Measurements from ENCODE around the gene KDM4E. TPM values are rescaled to one million over a fixed set of nuclear protein-coding genes. Genes with fewer than 3 reads are reported as not detected.

KDM4E gene
- total and polyA plus RNA-seq, 2 experiments from 2014 or later, result not detected

GRCh38 chr11:95054356-95054755 lies 29.3 kb downstream of the KDM4E start:
- no peaks in the 10 kb centered on the region for H3K4me1 ChIP-seq (ENCODE audit: insufficient read depth)
- H4K20me1 ChIP-seq (ENCODE audit: insufficient read depth), result no peaks in the 10 kb centered on the region
- H3K36me3 ChIP-seq (ENCODE audit: low read depth), result no peaks in the 10 kb centered on the region
- H3K27ac ChIP-seq, result no peak overlapping the region
- H3F3A ChIP-seq (ENCODE audit: insufficient read depth), result no peaks in the 10 kb centered on the region
- H2AFZ ChIP-seq, result no peak overlapping the region
- no peak for DNase-seq
- H3K4me2 ChIP-seq (ENCODE audit: unreplicated experiment), result no peak overlapping the region
- no peaks in the 10 kb centered on the region for H3K79me2 ChIP-seq (ENCODE audit: insufficient read depth)
- no peaks in the 10 kb centered on the region for H3K9me3 ChIP-seq (ENCODE audit: low read depth)
- TF ChIP-seq EZH2 (IDR thresholded peaks at IDR 0.05; ENCODE audit: insufficient read depth, poor library complexity, severe bottlenecking), result no peak
- no peak for TF ChIP-seq EZH2phosphoT487 (IDR thresholded peaks at IDR 0.05; ENCODE audit: insufficient read depth, low read depth)
- 48 to 49% methylated on average over 2 of the region's 2 CpGs for WGBS, 2 experiments (ENCODE audit: low coverage in 1 of 2, low lambda C conversion rate in 2 of 2, missing lambda C conversion rate in 2 of 2)
- H3K9ac ChIP-seq, result no peak overlapping the region
- H3K27me3 ChIP-seq (replicated peaks; ENCODE audit: insufficient read depth), result peaks cover 19% of the 10 kb centered on the region
- H3K9me2 ChIP-seq (ENCODE audit: insufficient read depth), result no peaks in the 10 kb centered on the region
- in situ Hi-C loops (cut with MboI), result no loop called here
- H3K4me3 ChIP-seq, result no peak overlapping the region

GRCh38 chr11:95055283-95055897 lies 30.3 kb downstream of the KDM4E start:
- Histone ChIP-seq H3K4me2 (ENCODE audit: unreplicated experiment) (no peak overlapping the region), H3K79me2 (ENCODE audit: insufficient read depth) (no peaks in the 10 kb centered on the region), H3K9me2 (ENCODE audit: insufficient read depth) (no peaks in the 10 kb centered on the region), H3K27ac (no peak overlapping the region), H3K27me3 (replicated peaks; ENCODE audit: insufficient read depth) (peaks cover 19% of the 10 kb centered on the region), H3K4me1 (ENCODE audit: insufficient read depth) (no peaks in the 10 kb centered on the region), H3F3A (ENCODE audit: insufficient read depth) (no peaks in the 10 kb centered on the region), H3K4me3 (no peak overlapping the region), H3K9me3 (ENCODE audit: low read depth) (no peaks in the 10 kb centered on the region), H4K20me1 (ENCODE audit: insufficient read depth) (no peaks in the 10 kb centered on the region), H2AFZ (no peak overlapping the region), H3K36me3 (ENCODE audit: low read depth) (no peaks in the 10 kb centered on the region), H3K9ac (no peak overlapping the region)
- no peak for DNase-seq
- TF ChIP-seq EZH2 (IDR thresholded peaks at IDR 0.05; ENCODE audit: insufficient read depth, poor library complexity, severe bottlenecking), result no peak
- TF ChIP-seq EZH2phosphoT487 (IDR thresholded peaks at IDR 0.05; ENCODE audit: insufficient read depth, low read depth), result no peak
- in situ Hi-C loops (cut with MboI), result no loop called here
- WGBS, 2 experiments (ENCODE audit: low coverage in 1 of 2, low lambda C conversion rate in 2 of 2, missing lambda C conversion rate in 2 of 2), result 14 to 27% methylated on average over 2 of the region's 2 CpGs

DNA sequence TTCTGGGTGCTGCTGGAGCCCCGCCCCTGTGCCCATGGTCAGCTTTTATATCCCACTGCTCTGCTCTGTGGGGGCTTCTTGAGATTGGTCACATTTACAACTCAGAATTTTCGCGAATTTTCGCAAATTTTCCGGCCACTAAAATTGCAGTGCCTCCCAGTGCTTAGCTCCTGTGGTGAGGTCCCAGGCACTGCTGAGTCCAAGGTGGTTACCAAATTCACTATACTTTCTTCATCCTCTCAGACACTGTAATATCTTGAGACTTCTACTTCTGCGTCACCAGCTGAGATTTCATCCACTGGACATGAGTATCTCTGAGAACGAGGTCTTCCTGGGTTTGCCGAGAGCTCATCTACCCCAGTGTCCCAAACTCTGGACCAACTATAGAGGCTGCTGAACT lies 32.9 kb downstream of the KDM4E start:
- Histone ChIP-seq H3K79me2 (ENCODE audit: insufficient read depth) (no peaks in the 10 kb centered on the region), H3K9ac (no peak overlapping the region), H3K36me3 (ENCODE audit: low read depth) (no peaks in the 10 kb centered on the region), H3F3A (ENCODE audit: insufficient read depth) (no peaks in the 10 kb centered on the region), H3K27me3 (replicated peaks; ENCODE audit: insufficient read depth) (peaks cover 19% of the 10 kb centered on the region), H3K4me2 (ENCODE audit: unreplicated experiment) (no peak overlapping the region), H3K4me3 (no peak overlapping the region), H3K9me2 (ENCODE audit: insufficient read depth) (no peaks in the 10 kb centered on the region), H3K9me3 (ENCODE audit: low read depth) (no peaks in the 10 kb centered on the region), H3K27ac (no peak overlapping the region), H4K20me1 (ENCODE audit: insufficient read depth) (no peaks in the 10 kb centered on the region), H2AFZ (no peak overlapping the region), H3K4me1 (ENCODE audit: insufficient read depth) (no peaks in the 10 kb centered on the region)
- WGBS, 2 experiments (ENCODE audit: low coverage in 1 of 2, low lambda C conversion rate in 2 of 2, missing lambda C conversion rate in 2 of 2), result 82 to 84% methylated on average over 8 of the region's 8 CpGs
- DNase-seq, result no peak
- TF ChIP-seq EZH2 (IDR thresholded peaks at IDR 0.05; ENCODE audit: insufficient read depth, poor library complexity, severe bottlenecking) (no peak), EZH2phosphoT487 (IDR thresholded peaks at IDR 0.05; ENCODE audit: insufficient read depth, low read depth) (no peak)
- in situ Hi-C loops (cut with MboI), result no loop called here

GRCh38 chr11:95058621-95059020 lies 33.6 kb downstream of the KDM4E start:
- no peaks in the 10 kb centered on the region for H3K36me3 ChIP-seq (ENCODE audit: low read depth)
- H3K4me1 ChIP-seq (ENCODE audit: insufficient read depth), result no peaks in the 10 kb centered on the region
- DNase-seq, result peak; percentile 35
- H3K4me3 ChIP-seq, result no peak overlapping the region
- H4K20me1 ChIP-seq (ENCODE audit: insufficient read depth), result no peaks in the 10 kb centered on the region
- H3F3A ChIP-seq (ENCODE audit: insufficient read depth), result no peaks in the 10 kb centered on the region
- no peaks in the 10 kb centered on the region for H3K9me2 ChIP-seq (ENCODE audit: insufficient read depth)
- H3K79me2 ChIP-seq (ENCODE audit: insufficient read depth), result no peaks in the 10 kb centered on the region
- H3K9ac ChIP-seq, result no peak overlapping the region
- peaks cover 19% of the 10 kb centered on the region for H3K27me3 ChIP-seq (replicated peaks; ENCODE audit: insufficient read depth)
- no peak overlapping the region for H3K4me2 ChIP-seq (ENCODE audit: unreplicated experiment)
- H2AFZ ChIP-seq, result no peak overlapping the region
- 38 to 52% methylated on average over 1 of the region's 1 CpG for WGBS, 2 experiments (ENCODE audit: low coverage in 1 of 2, low lambda C conversion rate in 2 of 2, missing lambda C conversion rate in 2 of 2)
- H3K9me3 ChIP-seq (ENCODE audit: low read depth), result no peaks in the 10 kb centered on the region
- no peak overlapping the region for H3K27ac ChIP-seq
- no peak for TF ChIP-seq EZH2phosphoT487 (IDR thresholded peaks at IDR 0.05; ENCODE audit: insufficient read depth, low read depth)
- no peak for TF ChIP-seq EZH2 (IDR thresholded peaks at IDR 0.05; ENCODE audit: insufficient read depth, poor library complexity, severe bottlenecking)
- in situ Hi-C loops (cut with MboI), result no loop called here
